GM21390 (cell line): ENCODE data around the gene SNX27.

Experiments used
- ATAC-seq: cut with Tn5 transposase; IDR thresholded peaks from one replicate; pipeline ENCODE4 v1.9.1; 2021; ENCODE audit not compliant: unreplicated experiment

The SNX27 gene

GRCh38 chr1:151611832-151612500 lies at the start of gene SNX27:
SNX27 (plus strand) TSS chr1:151612050; CDS start chr1:151612202, 152 bp downstream.
- ATAC-seq: peak; percentile 85

- no peak for ATAC-seq
These were observed 49.2 kb upstream of the SNX27 start for GRCh38 chr1:151562661-151563060.

GRCh38 chr1:151563376-151563775 lies 48.5 kb upstream of the SNX27 start:
- no peak for ATAC-seq

- ATAC-seq: no peak
These were observed 46.2 kb upstream of the SNX27 start for GRCh38 chr1:151565502-151566189.

GRCh38 chr1:151568626-151569088 lies 43.2 kb upstream of the SNX27 start:
- no peak for ATAC-seq

GRCh38 chr1:151570819-151571218 lies 41.0 kb upstream of the SNX27 start:
- no peak for ATAC-seq

GRCh38 chr1:151574575-151575529 lies 37.0 kb upstream of the SNX27 start:
- ATAC-seq: no peak

GRCh38 chr1:151577173-151577572 lies 34.7 kb upstream of the SNX27 start:
- ATAC-seq: no peak

- ATAC-seq: no peak
These were observed 32.9 kb upstream of the SNX27 start for GRCh38 chr1:151578941-151579340.

- ATAC-seq: no peak
These were observed 32.2 kb upstream of the SNX27 start for GRCh38 chr1:151579436-151580225.

- no peak for ATAC-seq
These were observed 30.4 kb upstream of the SNX27 start for GRCh38 chr1:151581451-151581850.

- no peak for ATAC-seq
These were observed 29.9 kb upstream of the SNX27 start for GRCh38 chr1:151581921-151582320.

GRCh38 chr1:151583796-151584195 lies 28.1 kb upstream of the SNX27 start:
- ATAC-seq: no peak

- no peak for ATAC-seq
These were observed 27.6 kb upstream of the SNX27 start for GRCh38 chr1:151584278-151584677.

- ATAC-seq: no peak
These were observed 27.1 kb upstream of the SNX27 start for GRCh38 chr1:151584780-151585179.

- ATAC-seq: no peak
These were observed 26.2 kb upstream of the SNX27 start for GRCh38 chr1:151585622-151586021.

- ATAC-seq: no peak
These were observed 20.9 kb upstream of the SNX27 start for GRCh38 chr1:151590961-151591360.

GRCh38 chr1:151593730-151594129 lies 18.1 kb upstream of the SNX27 start:
- no peak for ATAC-seq

- ATAC-seq: no peak
These were observed 17.7 kb upstream of the SNX27 start for GRCh38 chr1:151594143-151594625.

GRCh38 chr1:151596166-151596953 lies 15.5 kb upstream of the SNX27 start:
- no peak for ATAC-seq
